Esophagus muscularis mucosa (tissue), 3 donors: ENCODE results near the gene NRG2.

ENCODE experiments used
- CTCF ChIP-seq, 3 experiments: fragments of 200-600 bp in 2 of 3; fragments of 450-650 bp in 1 of 3; sonication (generic) in 2 of 3; IDR thresholded peaks; one replicate each; pipeline ENCODE4 v1.5.1; 2017 to 2019; ENCODE audit warnings: antibody characterized with exemption in 3 of 3, mild to moderate bottlenecking in 2 of 3, moderate library complexity in 1 of 3
- POLR2A ChIP-seq: fragments of 450-650 bp; IDR thresholded peaks from one replicate; pipeline ENCODE4 v1.6.1; 2017; ENCODE audit warnings: antibody characterized with exemption, moderate library complexity, mild to moderate bottlenecking, low read depth

GRCh38 chr5:139885172-139885856 is 157.8 kb downstream of the NRG2 start:
- TF ChIP-seq CTCF (IDR thresholded peaks at IDR 0.05), result no peak
- TF ChIP-seq POLR2A, result no peak
